GM19099 (cell line): ENCODE measurements around the gene DGCR8.

Experiments
- POLR2A ChIP-seq: IDR thresholded peaks from 3 replicates; pipeline ENCODE4 v1.6.1; 2011; ENCODE audit warnings: low read depth; ENCODE audit not compliant: insufficient read length; ENCODE audit errors: extremely low read depth

DGCR8 gene

GRCh38 chr22:20133930-20134549 lies 54.0 kb downstream of the DGCR8 start:
- TF ChIP-seq POLR2A = no peak

GRCh38 chr22:20135265-20135664 lies 55.2 kb downstream of the DGCR8 start:
- TF ChIP-seq POLR2A = no peak

- no peak for TF ChIP-seq POLR2A
Observed at GRCh38 chr22:20135806-20136602, 56.0 kb downstream of the DGCR8 start.

GRCh38 chr22:20136603-20136873 lies 56.5 kb downstream of the DGCR8 start:
- no peak for TF ChIP-seq POLR2A

GRCh38 chr22:20137113-20137512 lies 57.1 kb downstream of the DGCR8 start:
- TF ChIP-seq POLR2A = no peak

- TF ChIP-seq POLR2A = no peak
Observed at GRCh38 chr22:20137671-20138416, 57.8 kb downstream of the DGCR8 start.

- no peak for TF ChIP-seq POLR2A
Observed at GRCh38 chr22:20138417-20138738, 58.3 kb downstream of the DGCR8 start.

GRCh38 chr22:20138868-20139267 lies 58.8 kb downstream of the DGCR8 start:
- TF ChIP-seq POLR2A = no peak

GRCh38 chr22:20139391-20140106 lies 59.5 kb downstream of the DGCR8 start:
- no peak for TF ChIP-seq POLR2A

GRCh38 chr22:20140107-20140445 lies 60.0 kb downstream of the DGCR8 start:
- TF ChIP-seq POLR2A = no peak

GRCh38 chr22:20140521-20140964 lies 60.5 kb downstream of the DGCR8 start:
- no peak for TF ChIP-seq POLR2A

GRCh38 chr22:20141186-20142077 lies 61.4 kb downstream of the DGCR8 start:
- no peak for TF ChIP-seq POLR2A

GRCh38 chr22:20142711-20143621 lies 62.9 kb downstream of the DGCR8 start:
- no peak for TF ChIP-seq POLR2A
